ENCODE data around the gene B9D1. TPM values are rescaled to one million over a fixed set of nuclear protein-coding genes. Genes with fewer than 3 reads are reported as not detected.

Gene B9D1
- total and polyA plus RNA-seq, 4 donors, result 23.5 to 47.9 (median 26.0) TPM

- Histone ChIP-seq H3K4me1 (ENCODE audit: control insufficient read depth in 5 of 5, insufficient read depth in 5 of 5, low read length in 5 of 5) (peaks cover 0 to 30% (median 12%) of the 10 kb centered on the region in 5 donors), H3K9ac (ENCODE audit: insufficient read depth in 1 of 2, low read length in 2 of 2) (no peak overlapping the region), H3K9me3 (ENCODE audit: control insufficient read depth in 4 of 4, insufficient read depth in 3 of 4, low read length in 3 of 4) (no peaks in the 10 kb centered on the region), H3K4me3 (no peak overlapping the region), H3K27ac (ENCODE audit: low read depth in 1 of 2, low read length in 1 of 2) (no peak overlapping the region), H3K36me3 (ENCODE audit: control insufficient read depth in 4 of 4, insufficient read depth in 4 of 4, low read length in 4 of 4) (peaks cover 0 to 2% (median under 1%) of the 10 kb centered on the region in 4 donors), H3K27me3 (ENCODE audit: control insufficient read depth in 3 of 3, insufficient read depth in 3 of 3, low read length in 2 of 3) (no peaks in the 10 kb centered on the region)
- no peak for ATAC-seq (ENCODE audit: insufficient read depth, low FRiP score)
- TF ChIP-seq, protein P1, sequence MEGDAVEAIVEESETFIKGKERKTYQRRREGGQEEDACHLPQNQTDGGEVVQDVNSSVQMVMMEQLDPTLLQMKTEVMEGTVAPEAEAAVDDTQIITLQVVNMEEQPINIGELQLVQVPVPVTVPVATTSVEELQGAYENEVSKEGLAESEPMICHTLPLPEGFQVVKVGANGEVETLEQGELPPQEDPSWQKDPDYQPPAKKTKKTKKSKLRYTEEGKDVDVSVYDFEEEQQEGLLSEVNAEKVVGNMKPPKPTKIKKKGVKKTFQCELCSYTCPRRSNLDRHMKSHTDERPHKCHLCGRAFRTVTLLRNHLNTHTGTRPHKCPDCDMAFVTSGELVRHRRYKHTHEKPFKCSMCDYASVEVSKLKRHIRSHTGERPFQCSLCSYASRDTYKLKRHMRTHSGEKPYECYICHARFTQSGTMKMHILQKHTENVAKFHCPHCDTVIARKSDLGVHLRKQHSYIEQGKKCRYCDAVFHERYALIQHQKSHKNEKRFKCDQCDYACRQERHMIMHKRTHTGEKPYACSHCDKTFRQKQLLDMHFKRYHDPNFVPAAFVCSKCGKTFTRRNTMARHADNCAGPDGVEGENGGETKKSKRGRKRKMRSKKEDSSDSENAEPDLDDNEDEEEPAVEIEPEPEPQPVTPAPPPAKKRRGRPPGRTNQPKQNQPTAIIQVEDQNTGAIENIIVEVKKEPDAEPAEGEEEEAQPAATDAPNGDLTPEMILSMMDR (IDR thresholded peaks at IDR 0.05; ENCODE audit: control extremely low read depth, extremely low read depth), result no peak
- peak in 2 of 3 donors; percentile 13 to 53 for DNase-seq
- 72 to 77% methylated on average over 2 of the region's 2 CpGs for WGBS, 2 donors
Measured at GRCh38 chr17:19339341-19339815, 23.1 kb downstream of the B9D1 start.

DNA sequence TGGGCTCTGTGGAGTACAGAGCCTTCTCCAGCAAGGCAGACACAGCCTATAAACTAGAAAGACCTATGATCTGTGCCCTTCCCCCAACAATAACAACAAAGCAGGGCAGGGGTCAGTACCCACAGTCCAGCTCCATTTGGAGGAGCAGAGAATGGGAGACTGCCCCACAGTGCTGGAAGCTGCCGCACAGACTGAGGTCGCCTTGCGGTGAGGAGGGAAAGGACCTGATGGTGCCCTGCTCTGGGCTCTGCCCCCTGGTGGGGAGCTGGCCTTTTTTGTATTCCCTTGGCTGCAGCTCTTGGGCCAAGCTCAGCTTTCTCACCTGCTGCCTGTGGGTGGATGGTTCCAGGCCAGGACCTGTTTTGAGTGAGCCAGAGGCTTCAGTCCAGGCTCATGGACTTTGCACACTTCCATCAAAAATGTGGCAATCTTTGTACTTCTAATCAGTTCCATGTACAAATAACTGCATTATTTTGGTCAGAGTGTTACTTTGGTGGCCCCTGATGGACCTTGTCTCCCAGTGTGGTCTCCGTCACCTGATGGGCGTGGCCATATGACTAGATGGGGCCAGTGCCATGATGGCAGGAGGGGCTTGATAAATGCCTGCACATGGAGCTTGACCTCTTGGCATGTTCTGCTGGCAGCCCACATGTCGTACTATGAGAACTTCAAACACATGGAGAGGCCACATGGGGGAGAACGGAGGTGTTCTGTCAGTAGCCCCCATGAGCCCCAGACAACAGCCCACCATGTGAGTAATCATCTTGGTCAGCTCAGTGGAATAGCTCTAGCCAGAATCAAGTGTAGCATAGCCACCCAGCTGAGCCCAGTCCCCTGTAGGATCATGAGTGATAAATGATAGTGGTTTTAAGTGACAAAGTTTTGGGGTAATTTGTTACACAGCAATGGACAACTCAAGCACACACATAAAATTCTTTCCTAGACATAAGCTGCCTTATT lies 24.2 kb downstream of the B9D1 start:
- DNase-seq (peak; percentile 38 to 63 (median 61)), ATAC-seq (ENCODE audit: insufficient read depth, low FRiP score) (peak; percentile 56)
- 59 to 61% methylated on average over 7 of the region's 7 CpGs for WGBS, 2 donors
- no peak overlapping the region for H3K4me3 ChIP-seq
- no peaks in the 10 kb centered on the region for H3K27me3 ChIP-seq (ENCODE audit: control insufficient read depth in 3 of 3, insufficient read depth in 3 of 3, low read length in 2 of 3)
- peaks cover 0 to 12% (median 3%) of the 10 kb centered on the region in 4 donors for H3K36me3 ChIP-seq (ENCODE audit: control insufficient read depth in 4 of 4, insufficient read depth in 4 of 4, low read length in 4 of 4)
- TF ChIP-seq, protein P1 (IDR thresholded peaks at IDR 0.05; ENCODE audit: control extremely low read depth, extremely low read depth), result peak; percentile 57
- no peak overlapping the region for H3K9ac ChIP-seq (ENCODE audit: insufficient read depth in 1 of 2, low read length in 2 of 2)
- H3K4me1 ChIP-seq (ENCODE audit: control insufficient read depth in 5 of 5, insufficient read depth in 5 of 5, low read length in 5 of 5), result peaks cover 0 to 30% (median 12%) of the 10 kb centered on the region in 5 donors
- no peak overlapping the region for H3K27ac ChIP-seq (ENCODE audit: low read depth in 1 of 2, low read length in 1 of 2)
- H3K9me3 ChIP-seq (ENCODE audit: control insufficient read depth in 4 of 4, insufficient read depth in 3 of 4, low read length in 3 of 4), result no peaks in the 10 kb centered on the region

GRCh38 chr17:19337712-19338023 lies 24.9 kb downstream of the B9D1 start:
- Histone ChIP-seq H3K9ac (ENCODE audit: insufficient read depth in 1 of 2, low read length in 2 of 2) (no peak overlapping the region), H3K9me3 (ENCODE audit: control insufficient read depth in 4 of 4, insufficient read depth in 3 of 4, low read length in 3 of 4) (no peaks in the 10 kb centered on the region), H3K36me3 (ENCODE audit: control insufficient read depth in 4 of 4, insufficient read depth in 4 of 4, low read length in 4 of 4) (peaks cover 0 to 17% (median 3%) of the 10 kb centered on the region in 4 donors), H3K4me1 (ENCODE audit: control insufficient read depth in 5 of 5, insufficient read depth in 5 of 5, low read length in 5 of 5) (peaks cover 0 to 30% (median 9%) of the 10 kb centered on the region in 5 donors), H3K27me3 (ENCODE audit: control insufficient read depth in 3 of 3, insufficient read depth in 3 of 3, low read length in 2 of 3) (no peaks in the 10 kb centered on the region), H3K4me3 (no peak overlapping the region), H3K27ac (ENCODE audit: low read depth in 1 of 2, low read length in 1 of 2) (no peak overlapping the region)
- no peak for DNase-seq
- no peak for ATAC-seq (ENCODE audit: insufficient read depth, low FRiP score)
- WGBS, 2 donors, result 52 to 67% methylated on average over 2 of the region's 2 CpGs
- TF ChIP-seq, protein P1 (IDR thresholded peaks at IDR 0.05; ENCODE audit: control extremely low read depth, extremely low read depth), result no peak
